GM19438 (cell line): ENCODE data around the gene SLCO2A1.
A peak's percentile ranks its signal among the peaks of the same experiment; 100 is the strongest.

Experiments
- ATAC-seq: cut with Tn5 transposase; IDR thresholded peaks from one replicate; pipeline ENCODE4 v1.9.1; 2021; ENCODE audit warnings: low read depth; ENCODE audit not compliant: unreplicated experiment

Gene SLCO2A1

GRCh38 chr3:133935843-133936769, 93.6 kb downstream of the SLCO2A1 start:
- no peak for ATAC-seq

GRCh38 chr3:133934996-133935842, 94.5 kb downstream of the SLCO2A1 start:
- no peak for ATAC-seq

- ATAC-seq: no peak
These were observed 95.4 kb downstream of the SLCO2A1 start for GRCh38 chr3:133934073-133934970.

GRCh38 chr3:133933097-133934024, 96.4 kb downstream of the SLCO2A1 start:
- ATAC-seq: no peak

GRCh38 chr3:133932009-133932408, 97.7 kb downstream of the SLCO2A1 start:
- ATAC-seq: no peak

- ATAC-seq: no peak
These were observed 98.6 kb downstream of the SLCO2A1 start for GRCh38 chr3:133931084-133931483.

GRCh38 chr3:133930341-133930933, 99.3 kb downstream of the SLCO2A1 start:
- no peak for ATAC-seq

GRCh38 chr3:133928903-133929607, 100.7 kb downstream of the SLCO2A1 start:
- ATAC-seq: no peak

- ATAC-seq: no peak
These were observed 101.4 kb downstream of the SLCO2A1 start for GRCh38 chr3:133928136-133928893.

- ATAC-seq: peak; percentile 60
These were observed 102.1 kb downstream of the SLCO2A1 start for GRCh38 chr3:133927540-133928066.

GRCh38 chr3:133926736-133927539, 102.8 kb downstream of the SLCO2A1 start:
- ATAC-seq: no peak

GRCh38 chr3:133925960-133926735, 103.6 kb downstream of the SLCO2A1 start:
- no peak for ATAC-seq

- ATAC-seq: no peak
These were observed 105.7 kb downstream of the SLCO2A1 start for GRCh38 chr3:133924041-133924440.

- no peak for ATAC-seq
These were observed 108.1 kb downstream of the SLCO2A1 start for GRCh38 chr3:133921592-133921991.

- ATAC-seq: no peak
These were observed 112.6 kb downstream of the SLCO2A1 start for GRCh38 chr3:133917144-133917543.
